H9 (cell line): ENCODE results near the gene ADGRA1. TPM values are rescaled to one million over a fixed set of nuclear protein-coding genes. Genes with fewer than 3 reads are reported as not detected.

Experiments used
- DNase-seq: peaks from one replicate; pipeline ENCODE4 v3.0.0-alpha.2; 2017
- H2AFZ ChIP-seq: one replicate; pipeline ENCODE4 v1.6.1; 2013; ENCODE audit warnings: mild to moderate bottlenecking, low read length, control low read depth, moderate library complexity
- H2AK5ac ChIP-seq: 2 replicates; pipeline ENCODE4 v1.6.1; 2013; ENCODE audit warnings: low read length, control low read depth, mixed read lengths; ENCODE audit not compliant: insufficient read length
- H2BK120ac ChIP-seq: one replicate; pipeline ENCODE4 v1.6.1; 2013; ENCODE audit warnings: low read depth, mild to moderate bottlenecking, low read length, control low read depth, inconsistent platforms; ENCODE audit not compliant: poor library complexity, severe bottlenecking
- H2BK12ac ChIP-seq: 2 replicates; pipeline ENCODE4 v1.6.1; 2013; ENCODE audit warnings: low read length, control low read depth, mixed read lengths, low read depth; ENCODE audit not compliant: insufficient read length
- H2BK15ac ChIP-seq: 2 replicates; pipeline ENCODE4 v1.6.1; 2013; ENCODE audit warnings: low read depth, low read length, control low read depth
- H2BK20ac ChIP-seq: one replicate; pipeline ENCODE4 v1.6.1; 2013; ENCODE audit warnings: low read depth, mild to moderate bottlenecking, low read length, control low read depth, inconsistent platforms; ENCODE audit not compliant: poor library complexity, severe bottlenecking
- H2BK5ac ChIP-seq: 2 replicates; pipeline ENCODE4 v1.6.1; 2013; ENCODE audit warnings: low read length, control low read depth, mixed read lengths; ENCODE audit not compliant: insufficient read length
- H3K14ac ChIP-seq: 2 replicates; pipeline ENCODE4 v1.6.1; 2013; ENCODE audit warnings: low read length, control low read depth; ENCODE audit not compliant: insufficient read depth
- H3K18ac ChIP-seq: 2 replicates; pipeline ENCODE4 v1.6.1; 2013; ENCODE audit warnings: low read depth, mild to moderate bottlenecking, mixed read lengths, low read length, control low read depth; ENCODE audit not compliant: insufficient read length
- H3K23ac ChIP-seq: 2 replicates; pipeline ENCODE4 v1.6.1; 2013; ENCODE audit warnings: low read length, control low read depth, mixed read lengths, low read depth; ENCODE audit not compliant: insufficient read length
- H3K23me2 ChIP-seq: 2 replicates; pipeline ENCODE4 v1.6.1; 2013; ENCODE audit warnings: low read depth, mild to moderate bottlenecking, mixed read lengths, low read length, control low read depth; ENCODE audit not compliant: insufficient read length, poor library complexity, severe bottlenecking
- H3K27ac ChIP-seq: 2 replicates; pipeline ENCODE4 v1.5.1; 2013; ENCODE audit warnings: low read length, control low read depth, mixed read lengths, low read depth; ENCODE audit not compliant: insufficient read length
- H3K27me3 ChIP-seq: 2 replicates; pipeline ENCODE4 v1.6.1; 2013; ENCODE audit warnings: low read length, control low read depth, inconsistent platforms; ENCODE audit not compliant: insufficient read depth
- H3K4ac ChIP-seq: 2 replicates; pipeline ENCODE4 v1.6.1; 2013; ENCODE audit warnings: low read depth, mild to moderate bottlenecking, control low read depth, inconsistent platforms, low read length, moderate library complexity
- H3K4me1 ChIP-seq: 2 replicates; pipeline ENCODE4 v1.6.1; 2013; ENCODE audit warnings: low read length, control low read depth, inconsistent platforms; ENCODE audit not compliant: insufficient read depth
- H3K4me2 ChIP-seq: 2 replicates; pipeline ENCODE4 v1.6.1; 2013; ENCODE audit warnings: low read length, control low read depth, mixed read lengths; ENCODE audit not compliant: insufficient read length, insufficient read depth
- H3K56ac ChIP-seq: 2 replicates; pipeline ENCODE4 v1.6.1; 2013; ENCODE audit warnings: low read depth, mild to moderate bottlenecking, mixed read lengths, low read length, control low read depth; ENCODE audit not compliant: insufficient read length
- H3K79me1 ChIP-seq: 2 replicates; pipeline ENCODE4 v1.6.1; 2013; ENCODE audit warnings: low read depth, mild to moderate bottlenecking, moderate library complexity, low read length, control low read depth, inconsistent platforms; ENCODE audit not compliant: insufficient read depth, poor library complexity, severe bottlenecking
- H3K79me2 ChIP-seq: 2 replicates; pipeline ENCODE4 v1.6.1; 2013; ENCODE audit warnings: low read length, control low read depth, inconsistent platforms; ENCODE audit not compliant: insufficient read depth
- H3K9ac ChIP-seq: 2 replicates; pipeline ENCODE4 v1.6.1; 2013; ENCODE audit warnings: low read length, control low read depth, mixed read lengths; ENCODE audit not compliant: insufficient read length; ENCODE audit errors: extremely low read depth
- H3K9me3 ChIP-seq: one replicate; pipeline ENCODE4 v1.6.1; 2013; ENCODE audit warnings: low read depth, low read length, inconsistent platforms; ENCODE audit not compliant: control insufficient read depth
- H3T11ph ChIP-seq: one replicate; pipeline ENCODE4 v1.6.1; 2013; ENCODE audit warnings: mild to moderate bottlenecking, low read length, control low read depth, inconsistent platforms
- H4K20me1 ChIP-seq: one replicate; pipeline ENCODE4 v1.6.1; 2013; ENCODE audit not compliant: control insufficient read depth, insufficient read length, insufficient read depth
- H4K5ac ChIP-seq: 2 replicates; pipeline ENCODE4 v1.6.1; 2013; ENCODE audit warnings: low read depth, mild to moderate bottlenecking, mixed read lengths, low read length, control low read depth; ENCODE audit not compliant: insufficient read length
- H4K8ac ChIP-seq: replicated peaks from 2 replicates; pipeline ENCODE4 v1.6.1; 2013; ENCODE audit warnings: low read length, control low read depth, mixed read lengths, low read depth; ENCODE audit not compliant: insufficient read length
- H4K91ac ChIP-seq: 2 replicates; pipeline ENCODE4 v1.6.1; 2013; ENCODE audit warnings: low read depth, mild to moderate bottlenecking, moderate library complexity, mixed read lengths, low read length, control low read depth; ENCODE audit not compliant: insufficient read length
- H3K27ac Mint-ChIP-seq, 3 experiments: 2 replicates in 2 of 3; 3 replicates in 1 of 3; pipeline ENCODE4 v1.8.0; 2020 to 2021; ENCODE audit warnings: mixed read lengths in 3 of 3, mild to moderate bottlenecking in 1 of 3, moderate library complexity in 1 of 3
- H3K27me3 Mint-ChIP-seq: 2 replicates; pipeline ENCODE4 v1.8.0; 2021; ENCODE audit warnings: low read depth, mild to moderate bottlenecking, moderate library complexity, mixed read lengths
- H3K36me3 Mint-ChIP-seq, 3 experiments: 2 replicates in 2 of 3; 3 replicates in 1 of 3; pipeline ENCODE4 v1.8.0; 2020 to 2021; ENCODE audit warnings: low read depth in 3 of 3, mixed read lengths in 3 of 3; ENCODE audit not compliant: insufficient read depth in 1 of 3
- H3K4me1 Mint-ChIP-seq, 2 experiments: 2 replicates each; pipeline ENCODE4 v1.8.0; 2020; ENCODE audit warnings: mixed read lengths in 2 of 2
- H3K4me3 Mint-ChIP-seq, 2 experiments: 2 replicates in 1 of 2; 3 replicates in 1 of 2; pipeline ENCODE4 v1.8.0; 2020 to 2021; ENCODE audit warnings: mild to moderate bottlenecking in 2 of 2, mixed read lengths in 2 of 2, moderate library complexity in 1 of 2
- H3K9me3 Mint-ChIP-seq, 2 experiments: 2 replicates in 1 of 2; 3 replicates in 1 of 2; pipeline ENCODE4 v1.8.0; 2020; ENCODE audit warnings: mild to moderate bottlenecking in 2 of 2, mixed read lengths in 2 of 2, moderate library complexity in 1 of 2
- CTCF ChIP-seq: fragments of 200-600 bp; sonication (generic); conservative IDR thresholded peaks from 3 replicates; pipeline ENCODE4 v1.8.0; 2021; ENCODE audit warnings: antibody characterized with exemption, mild to moderate bottlenecking
- WGBS: extraction: QIAGEN DNeasy Blood & Tissue Kit; methylation state at CpG from one replicate; pipeline ENCODE4 v1.1.7; 2013; ENCODE audit warnings: missing lambda C conversion rate, low lambda C conversion rate, mixed read lengths; ENCODE audit not compliant: insufficient read length; ENCODE audit errors: extremely low coverage; 5-methylcytosine and 5-hydroxymethylcytosine counted together
- total RNA-seq: library from RNA; stranded (reverse); gene quantifications from 2 replicates; pipeline ENCODE4 v1.2.1, GENCODE V29; 2021

Gene ADGRA1
- total RNA-seq, 1 experiment from 2014 or later = 0.11 TPM

- Histone ChIP-seq H3K4me1 (no peaks in the 10 kb centered on the region), H2BK5ac (no peak overlapping the region), H2BK12ac (no peak overlapping the region), H4K91ac (no peak overlapping the region), H4K8ac (no peak overlapping the region), H4K5ac (no peak overlapping the region), H3K4me2 (no peak overlapping the region), H3K56ac (no peak overlapping the region), H3K23ac (no peak overlapping the region), H3K4ac (no peak overlapping the region), H3K27me3 (no peaks in the 10 kb centered on the region), H4K20me1 (no peaks in the 10 kb centered on the region), H2AK5ac (no peak overlapping the region), H2BK120ac (no peak overlapping the region), H2AFZ (no peak overlapping the region), H3K23me2 (no peaks in the 10 kb centered on the region), H2BK20ac (no peak overlapping the region), H3K9ac (no peak overlapping the region), H3K79me2 (no peaks in the 10 kb centered on the region), H3K14ac (no peak overlapping the region; the same call in 1 of the 2 replicates), H3K18ac (no peak overlapping the region), H3K9me3 (no peaks in the 10 kb centered on the region), H2BK15ac (no peak overlapping the region), H3T11ph (no peak overlapping the region), H3K79me1 (no peaks in the 10 kb centered on the region), H3K27ac (no peak overlapping the region)
- DNase-seq = no peak
- Mint-ChIP-seq H3K4me3 (no peak overlapping the region), H3K36me3 (no peaks in the 10 kb centered on the region), H3K27ac (peak overlapping the region in 1 of 3 experiments; percentile 31; a peak in 1 of 7 replicates), H3K27me3 (peaks cover 2% of the 10 kb centered on the region), H3K9me3 (peaks cover 0 to 4% of the 10 kb centered on the region in 2 experiments; a peak in 1 of 5 replicates), H3K4me1 (no peaks in the 10 kb centered on the region)
- no CpG with 5 or more reads among the region's 20 CpGs for WGBS
- no peak for TF ChIP-seq CTCF
These were observed 45.9 kb downstream of the ADGRA1 start for GRCh38 chr10:133133471-133134231.
